Tibial artery (tissue), 4 donors: Measurements from ENCODE around the gene COASY.

Source experiments
- DNase-seq, 2 donors: peaks; one replicate each; pipeline ENCODE4 v3.0.0-alpha.2; 2019
- H3K27ac ChIP-seq, 2 donors: fragments of 200-600 bp; sonication (generic) in 1 of 2; 1 replicate in 1 of 2; 2 replicates in 1 of 2; pipeline ENCODE4 v1.5.1; 2018 to 2019; ENCODE audit warnings: mild to moderate bottlenecking in 1 of 2
- H3K27me3 ChIP-seq, 2 donors: fragments of 200-600 bp; sonication (generic) in 1 of 2; one replicate each; pipeline versions ENCODE4 v1.5.1 to v1.6.0; 2016 to 2019
- H3K36me3 ChIP-seq, 3 donors: fragments of 200-600 bp; sonication (generic) in 2 of 3; one replicate each; pipeline ENCODE4 v1.5.1; 2016 to 2019; ENCODE audit warnings: mild to moderate bottlenecking in 2 of 3
- H3K4me1 ChIP-seq, 4 donors: fragments of 200-600 bp; sonication (generic) in 2 of 4; 1 replicate in 3 of 4; 2 replicates in 1 of 4; pipeline ENCODE4 v1.5.1; 2016 to 2019
- H3K4me3 ChIP-seq, 2 donors: fragments of 200-600 bp; sonication (generic) in 1 of 2; 1 replicate in 1 of 2; 2 replicates in 1 of 2; pipeline ENCODE4 v1.5.1; 2018 to 2019; ENCODE audit warnings: mild to moderate bottlenecking in 2 of 2
- H3K9me3 ChIP-seq, 3 donors: fragments of 200-600 bp; sonication (generic) in 1 of 3; one replicate each; pipeline ENCODE4 v1.5.1; 2016 to 2019
- intact Hi-C: fragments of 100-400 bp; cut with DNase I; formaldehyde crosslinking; loops from one replicate; pipeline ENCODE4 v1.15.0; 2023; ENCODE audit warnings: low total_unique reads
- TF ChIP-seq, protein P1 (sequence below), 2 experiments: fragments of 200-600 bp in 1 of 2; fragments of 450-650 bp in 1 of 2; IDR thresholded peaks; one replicate each; pipeline ENCODE4 v1.5.1; 2017 to 2019; ENCODE audit warnings: antibody characterized with exemption in 2 of 2, mild to moderate bottlenecking in 1 of 2, moderate library complexity in 1 of 2

The COASY gene

DNA sequence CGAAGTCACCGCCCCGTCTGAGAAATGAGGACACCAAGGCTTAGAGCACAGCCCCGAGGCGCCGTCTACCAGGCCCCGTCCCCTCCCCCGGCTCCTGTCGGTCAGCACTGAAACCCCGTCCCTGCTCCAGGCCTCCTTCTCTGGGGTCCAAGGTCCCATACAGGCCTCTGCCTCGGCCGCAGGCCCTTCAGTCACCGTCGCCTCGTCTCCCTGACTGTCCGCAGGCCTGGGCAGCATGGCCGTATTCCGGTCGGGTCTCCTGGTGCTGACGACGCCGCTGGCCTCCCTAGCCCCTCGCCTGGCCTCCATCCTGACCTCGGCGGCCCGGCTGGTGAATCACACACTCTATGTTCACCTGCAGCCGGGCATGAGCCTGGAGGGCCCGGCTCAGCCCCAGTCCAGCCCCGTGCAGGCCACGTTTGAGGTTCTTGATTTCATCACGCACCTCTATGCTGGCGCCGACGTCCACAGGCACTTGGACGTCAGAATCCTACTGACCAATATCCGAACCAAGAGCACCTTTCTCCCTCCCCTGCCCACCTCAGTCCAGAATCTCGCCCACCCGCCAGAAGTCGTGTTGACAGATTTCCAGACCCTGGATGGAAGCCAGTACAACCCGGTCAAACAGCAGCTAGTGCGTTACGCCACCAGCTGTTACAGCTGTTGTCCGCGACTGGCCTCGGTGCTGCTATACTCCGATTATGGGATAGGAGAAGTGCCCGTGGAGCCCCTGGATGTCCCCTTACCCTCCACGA, 617 bp downstream of the COASY start:
- peaks cover 4 to 54% (median 46%) of the 10 kb centered on the region in 4 donors for H3K4me1 ChIP-seq
- H3K27me3 ChIP-seq, result no peaks in the 10 kb centered on the region
- H3K36me3 ChIP-seq, result peaks cover 16 to 24% (median 20%) of the 10 kb centered on the region in 3 donors
- H3K4me3 ChIP-seq, result peak overlapping the region; percentile 69 to 90
- no peaks in the 10 kb centered on the region for H3K9me3 ChIP-seq
- H3K27ac ChIP-seq, result peak overlapping the region; percentile 83 to 87
- TF ChIP-seq, protein P1, sequence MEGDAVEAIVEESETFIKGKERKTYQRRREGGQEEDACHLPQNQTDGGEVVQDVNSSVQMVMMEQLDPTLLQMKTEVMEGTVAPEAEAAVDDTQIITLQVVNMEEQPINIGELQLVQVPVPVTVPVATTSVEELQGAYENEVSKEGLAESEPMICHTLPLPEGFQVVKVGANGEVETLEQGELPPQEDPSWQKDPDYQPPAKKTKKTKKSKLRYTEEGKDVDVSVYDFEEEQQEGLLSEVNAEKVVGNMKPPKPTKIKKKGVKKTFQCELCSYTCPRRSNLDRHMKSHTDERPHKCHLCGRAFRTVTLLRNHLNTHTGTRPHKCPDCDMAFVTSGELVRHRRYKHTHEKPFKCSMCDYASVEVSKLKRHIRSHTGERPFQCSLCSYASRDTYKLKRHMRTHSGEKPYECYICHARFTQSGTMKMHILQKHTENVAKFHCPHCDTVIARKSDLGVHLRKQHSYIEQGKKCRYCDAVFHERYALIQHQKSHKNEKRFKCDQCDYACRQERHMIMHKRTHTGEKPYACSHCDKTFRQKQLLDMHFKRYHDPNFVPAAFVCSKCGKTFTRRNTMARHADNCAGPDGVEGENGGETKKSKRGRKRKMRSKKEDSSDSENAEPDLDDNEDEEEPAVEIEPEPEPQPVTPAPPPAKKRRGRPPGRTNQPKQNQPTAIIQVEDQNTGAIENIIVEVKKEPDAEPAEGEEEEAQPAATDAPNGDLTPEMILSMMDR (IDR thresholded peaks at IDR 0.05), result no peak
- DNase-seq, result no peak
- intact Hi-C loops, result no loop called here

- peak overlapping the region; percentile 69 to 90 for H3K4me3 ChIP-seq
- TF ChIP-seq, protein P1 (IDR thresholded peaks at IDR 0.05), result no peak
- peaks cover 4 to 59% (median 50%) of the 10 kb centered on the region in 4 donors for H3K4me1 ChIP-seq
Measured at GRCh38 chr17:42563143-42563509, 1.2 kb downstream of the COASY start.

DNA sequence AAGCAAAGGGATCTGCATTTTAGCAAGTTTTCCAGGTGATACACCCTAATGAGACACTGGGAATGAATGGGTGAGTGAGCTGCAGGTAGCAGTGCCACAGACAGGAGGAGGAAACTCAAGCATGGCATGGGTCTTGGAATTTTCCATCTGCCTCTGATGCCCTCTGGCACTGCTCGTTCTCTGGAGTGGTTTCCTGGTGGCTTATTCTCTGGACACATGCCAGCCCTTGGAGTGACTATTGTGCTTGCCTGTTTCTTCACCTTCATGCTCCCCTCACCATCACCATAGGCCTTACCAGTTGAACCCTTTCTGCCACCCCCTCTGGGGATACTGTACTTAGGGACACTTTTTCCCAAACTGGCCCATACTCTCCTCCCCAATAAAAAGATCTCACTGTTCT, 1.6 kb downstream of the COASY start:
- H3K27me3 ChIP-seq, result no peaks in the 10 kb centered on the region
- H3K27ac ChIP-seq, result no peak overlapping the region
- peaks cover 16 to 28% (median 23%) of the 10 kb centered on the region in 3 donors for H3K36me3 ChIP-seq
- intact Hi-C loops, result no loop called here
- H3K4me1 ChIP-seq, result peaks cover 4 to 63% (median 54%) of the 10 kb centered on the region in 4 donors
- no peaks in the 10 kb centered on the region for H3K9me3 ChIP-seq
- no peak for DNase-seq
- H3K4me3 ChIP-seq, result peak overlapping the region; percentile 69 to 90
- TF ChIP-seq, protein P1 (IDR thresholded peaks at IDR 0.05), result no peak

More at GRCh38 chr17:42563143-42563509, 1.2 kb downstream of the COASY start:
- Histone ChIP-seq H3K9me3 (no peaks in the 10 kb centered on the region), H3K27ac (peak overlapping the region; percentile 83 to 87), H3K27me3 (no peaks in the 10 kb centered on the region), H3K36me3 (peaks cover 16 to 24% (median 20%) of the 10 kb centered on the region in 3 donors)
- intact Hi-C loops, result no loop called here
- DNase-seq, result no peak

DNA sequence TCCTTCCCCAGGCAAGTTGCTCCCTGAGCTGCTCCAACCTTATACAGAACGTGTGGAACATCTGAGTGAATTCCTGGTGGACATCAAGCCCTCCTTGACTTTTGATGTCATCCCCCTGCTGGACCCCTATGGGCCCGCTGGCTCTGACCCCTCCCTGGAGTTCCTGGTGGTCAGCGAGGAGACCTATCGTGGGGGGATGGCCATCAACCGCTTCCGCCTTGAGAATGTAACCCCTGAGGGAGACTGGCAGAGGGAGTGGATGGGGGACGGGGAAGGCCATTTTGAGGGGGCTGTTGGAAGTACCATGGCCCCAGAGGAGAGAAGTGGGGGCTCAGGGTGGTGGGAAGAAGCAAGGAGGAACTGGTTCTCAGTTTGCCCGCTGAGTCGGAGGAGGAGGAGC, 2.0 kb downstream of the COASY start:
- no peak for DNase-seq
- peaks cover 18 to 32% (median 27%) of the 10 kb centered on the region in 3 donors for H3K36me3 ChIP-seq
- H3K4me3 ChIP-seq, result no peak overlapping the region
- TF ChIP-seq, protein P1 (IDR thresholded peaks at IDR 0.05), result no peak
- peaks cover 4 to 66% (median 55%) of the 10 kb centered on the region in 4 donors for H3K4me1 ChIP-seq
- intact Hi-C loops, result no loop called here
- H3K27me3 ChIP-seq, result no peaks in the 10 kb centered on the region
- no peak overlapping the region for H3K27ac ChIP-seq
- H3K9me3 ChIP-seq, result no peaks in the 10 kb centered on the region

DNA sequence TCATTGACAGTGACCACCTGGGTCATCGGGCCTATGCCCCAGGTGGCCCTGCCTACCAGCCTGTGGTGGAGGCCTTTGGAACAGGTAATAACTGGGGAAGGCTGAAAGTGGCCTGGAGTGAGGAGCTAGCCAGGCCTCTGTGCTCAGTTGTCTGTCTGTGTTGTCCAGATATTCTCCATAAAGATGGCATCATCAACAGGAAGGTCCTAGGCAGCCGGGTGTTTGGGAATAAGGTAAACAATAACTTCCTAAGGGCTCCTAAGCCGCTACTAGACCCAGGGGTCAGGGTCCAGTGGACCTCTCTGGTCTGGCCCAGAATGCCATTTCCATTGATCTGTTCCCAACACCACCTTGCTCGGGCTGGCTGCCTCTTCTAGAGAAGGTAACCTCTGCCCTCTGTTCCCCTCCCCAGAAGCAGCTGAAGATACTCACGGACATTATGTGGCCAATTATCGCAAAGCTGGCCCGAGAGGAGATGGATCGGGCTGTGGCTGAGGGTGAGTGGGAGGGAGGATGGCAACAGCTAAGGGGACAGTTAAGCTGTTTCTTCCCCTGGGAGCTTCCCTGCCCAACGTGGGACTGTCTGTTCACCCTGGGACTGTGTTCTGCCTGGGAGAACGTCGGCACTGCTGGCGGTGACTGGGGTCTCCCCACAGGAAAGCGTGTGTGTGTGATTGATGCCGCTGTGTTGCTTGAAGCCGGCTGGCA, 3.0 kb downstream of the COASY start:
- Histone ChIP-seq H3K4me3 (no peak overlapping the region), H3K4me1 (peaks cover 4 to 66% (median 54%) of the 10 kb centered on the region in 4 donors), H3K27ac (no peak overlapping the region), H3K9me3 (no peaks in the 10 kb centered on the region), H3K27me3 (no peaks in the 10 kb centered on the region), H3K36me3 (peaks cover 28 to 42% (median 37%) of the 10 kb centered on the region in 3 donors)
- intact Hi-C loops, result no loop called here
- TF ChIP-seq, protein P1 (IDR thresholded peaks at IDR 0.05), result no peak
- no peak for DNase-seq
